Stimulated activated CD4-positive, alpha-beta T cell treated with anti-CD3 and anti-CD28 coated beads, TNF-alpha, amount 100 ng/mL, for 48 hours (primary cell): ENCODE data around the gene ZNF362.

Experiments used
- DNase-seq, 3 donors: peaks; one replicate each; pipeline ENCODE4 v3.0.0-alpha.2; 2020; ENCODE audit warnings: low read depth in 3 of 3

The ZNF362 gene

GRCh38 chr1:33244143-33244808 is 12.0 kb upstream of the ZNF362 start:
- DNase-seq, result no peak

- DNase-seq, result no peak
Observed at GRCh38 chr1:33244809-33245186, 11.5 kb upstream of the ZNF362 start.

GRCh38 chr1:33246171-33246570 is 10.1 kb upstream of the ZNF362 start:
- no peak for DNase-seq

GRCh38 chr1:33247545-33247944 is 8.7 kb upstream of the ZNF362 start:
- DNase-seq, result no peak

- no peak for DNase-seq
Observed at GRCh38 chr1:33248244-33248643, 8.0 kb upstream of the ZNF362 start.

GRCh38 chr1:33249422-33249821 is 6.9 kb upstream of the ZNF362 start:
- DNase-seq, result no peak

- no peak for DNase-seq
Observed at GRCh38 chr1:33250217-33250616, 6.1 kb upstream of the ZNF362 start.

GRCh38 chr1:33250724-33251123 is 5.6 kb upstream of the ZNF362 start:
- no peak for DNase-seq

- DNase-seq, result no peak
Observed at GRCh38 chr1:33254491-33254890, 1.8 kb upstream of the ZNF362 start.

- peak; percentile 8 to 47 (median 46) for DNase-seq
Observed at GRCh38 chr1:33255347-33256220, 708 bp upstream of the ZNF362 start.

GRCh38 chr1:33256221-33256470 is 146 bp upstream of the ZNF362 start:
- DNase-seq, result no peak

GRCh38 chr1:33257207-33257771 is 997 bp downstream of the ZNF362 start:
- no peak for DNase-seq

GRCh38 chr1:33257772-33258712 is 1.8 kb downstream of the ZNF362 start:
- DNase-seq, result no peak

- no peak for DNase-seq
Observed at GRCh38 chr1:33258788-33259274, 2.5 kb downstream of the ZNF362 start.

GRCh38 chr1:33259879-33260278 is 3.6 kb downstream of the ZNF362 start:
- DNase-seq, result no peak

GRCh38 chr1:33260439-33260838 is 4.1 kb downstream of the ZNF362 start:
- no peak for DNase-seq

- no peak for DNase-seq
Observed at GRCh38 chr1:33261344-33261743, 5.1 kb downstream of the ZNF362 start.

- no peak for DNase-seq
Observed at GRCh38 chr1:33263890-33264504, 7.7 kb downstream of the ZNF362 start.

- no peak for DNase-seq
Observed at GRCh38 chr1:33265780-33266605, 9.7 kb downstream of the ZNF362 start.

GRCh38 chr1:33266766-33267165 is 10.5 kb downstream of the ZNF362 start:
- DNase-seq, result no peak
